HEK293T (cell line): ENCODE data around the gene KSR2.

Experiments
- BHLHE40 ChIP-seq: fragments of 450-650 bp; IDR thresholded peaks from 2 replicates; pipeline ENCODE4 v1.6.1; 2016; ENCODE audit warnings: mild to moderate bottlenecking, moderate library complexity, borderline replicate concordance
- ELF4 ChIP-seq: fragments of 450-650 bp; IDR thresholded peaks from 2 replicates; pipeline ENCODE4 v1.6.1; 2017; ENCODE audit warnings: antibody characterized with exemption
- PKNOX1 ChIP-seq: fragments of 450-650 bp; IDR thresholded peaks from 2 replicates; pipeline ENCODE4 v1.6.1; 2016
- SP1 ChIP-seq: fragments of 450-650 bp; IDR thresholded peaks from 2 replicates; pipeline ENCODE4 v1.6.1; 2017
- SUZ12 ChIP-seq: fragments of 450-650 bp; IDR thresholded peaks from 2 replicates; pipeline ENCODE4 v1.6.1; 2016; ENCODE audit warnings: mild to moderate bottlenecking

GRCh38 chr12:117707861-117708260 is 260.9 kb downstream of the KSR2 start:
- TF ChIP-seq BHLHE40: no peak
- no peak for TF ChIP-seq SP1
- no peak for TF ChIP-seq ELF4
- TF ChIP-seq SUZ12: no peak
- no peak for TF ChIP-seq PKNOX1
